LNCaP clone FGC (cell line): ENCODE results near the gene EXOC1L.

Experiments used
- DNase-seq: peaks from one replicate; pipeline ENCODE4 v3.0.0-alpha.2; 2011; ENCODE audit warnings: low read depth
- H3K4me3 ChIP-seq: 2 replicates; pipeline ENCODE4 v1.5.1; 2011; ENCODE audit warnings: mild to moderate bottlenecking, low read depth, low read length, control low read depth
- TF ChIP-seq, protein P1 (sequence below): IDR thresholded peaks from 2 replicates; pipeline ENCODE4 v1.5.1; 2012; ENCODE audit warnings: mild to moderate bottlenecking; ENCODE audit not compliant: control insufficient read depth, insufficient read depth; ENCODE audit errors: extremely low read depth

Gene EXOC1L

GRCh38 chr4:55879224-55879623, 59.6 kb downstream of the EXOC1L start:
- TF ChIP-seq, protein P1, sequence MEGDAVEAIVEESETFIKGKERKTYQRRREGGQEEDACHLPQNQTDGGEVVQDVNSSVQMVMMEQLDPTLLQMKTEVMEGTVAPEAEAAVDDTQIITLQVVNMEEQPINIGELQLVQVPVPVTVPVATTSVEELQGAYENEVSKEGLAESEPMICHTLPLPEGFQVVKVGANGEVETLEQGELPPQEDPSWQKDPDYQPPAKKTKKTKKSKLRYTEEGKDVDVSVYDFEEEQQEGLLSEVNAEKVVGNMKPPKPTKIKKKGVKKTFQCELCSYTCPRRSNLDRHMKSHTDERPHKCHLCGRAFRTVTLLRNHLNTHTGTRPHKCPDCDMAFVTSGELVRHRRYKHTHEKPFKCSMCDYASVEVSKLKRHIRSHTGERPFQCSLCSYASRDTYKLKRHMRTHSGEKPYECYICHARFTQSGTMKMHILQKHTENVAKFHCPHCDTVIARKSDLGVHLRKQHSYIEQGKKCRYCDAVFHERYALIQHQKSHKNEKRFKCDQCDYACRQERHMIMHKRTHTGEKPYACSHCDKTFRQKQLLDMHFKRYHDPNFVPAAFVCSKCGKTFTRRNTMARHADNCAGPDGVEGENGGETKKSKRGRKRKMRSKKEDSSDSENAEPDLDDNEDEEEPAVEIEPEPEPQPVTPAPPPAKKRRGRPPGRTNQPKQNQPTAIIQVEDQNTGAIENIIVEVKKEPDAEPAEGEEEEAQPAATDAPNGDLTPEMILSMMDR = no peak
- no peak overlapping the region for H3K4me3 ChIP-seq
- no peak for DNase-seq

- H3K4me3 ChIP-seq = no peak overlapping the region
- TF ChIP-seq, protein P1 = no peak
- DNase-seq = no peak
Measured at GRCh38 chr4:55880652-55881280, 61.2 kb downstream of the EXOC1L start.

- TF ChIP-seq, protein P1 = no peak
- no peak for DNase-seq
- H3K4me3 ChIP-seq = no peak overlapping the region
Measured at GRCh38 chr4:55884093-55884850, 64.7 kb downstream of the EXOC1L start.

GRCh38 chr4:55884851-55885219, 65.2 kb downstream of the EXOC1L start:
- DNase-seq = no peak
- H3K4me3 ChIP-seq = no peak overlapping the region
- TF ChIP-seq, protein P1 = no peak
